Stimulated activated CD4-positive, alpha-beta T cell treated with anti-CD3 and anti-CD28 coated beads, Interleukin-1b, Interleukin-23, amount 100 ng/mL, for 24 hours (primary cell): ENCODE measurements around the gene PUSL1.

Experiments
- DNase-seq, 4 experiments: peaks; one replicate each; pipeline ENCODE4 v3.0.0-alpha.2; 2020; ENCODE audit warnings: low read depth in 4 of 4, low spot score in 1 of 4

Gene PUSL1

DNA sequence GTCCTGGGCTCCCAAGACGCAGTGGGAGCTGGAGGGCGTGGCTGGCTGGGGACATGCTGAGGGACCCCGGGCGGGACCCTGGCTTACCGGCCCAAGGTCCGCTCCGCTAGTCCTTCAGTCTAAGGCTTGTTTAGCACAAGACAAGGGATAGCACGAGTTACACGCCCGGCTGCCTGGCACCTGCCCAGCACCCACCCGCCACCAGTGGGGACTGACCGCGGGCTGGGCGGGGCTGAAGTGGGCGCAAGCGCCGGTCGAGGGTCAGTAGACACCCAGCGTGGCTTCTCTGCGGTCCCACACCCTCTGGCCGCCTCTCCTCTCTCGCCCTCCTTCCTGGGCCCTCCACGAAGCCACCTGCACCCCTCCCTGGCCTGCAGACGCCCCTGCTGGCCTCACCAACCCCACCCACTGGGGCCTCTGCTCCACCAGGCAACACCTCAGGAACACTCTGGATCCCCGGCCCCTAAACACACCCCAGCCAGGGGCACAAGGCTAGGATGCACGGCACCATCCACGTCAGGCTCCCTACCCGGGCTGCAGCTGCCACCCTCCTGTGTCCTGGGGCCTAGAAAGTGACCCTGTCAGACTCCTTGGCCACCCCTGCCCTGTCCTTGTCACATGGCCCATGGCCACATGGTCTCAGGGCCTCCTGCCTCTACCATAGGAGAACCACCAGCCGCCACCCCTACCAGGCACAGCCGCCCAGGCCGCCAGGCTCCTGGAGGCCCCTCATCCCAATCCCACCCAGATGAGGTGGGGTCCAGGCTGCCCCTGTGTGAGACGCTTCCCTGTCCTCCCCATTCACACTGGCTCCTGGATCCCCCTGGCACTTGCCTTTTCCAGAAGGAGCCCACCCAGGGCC, 28.8 kb downstream of the PUSL1 start:
- DNase-seq: no peak

- DNase-seq: peak in 2 of 4 experiments; percentile 33 to 47
Observed at GRCh38 chr1:1337793-1338147, 29.4 kb downstream of the PUSL1 start.

GRCh38 chr1:1338278-1338677, 29.9 kb downstream of the PUSL1 start:
- no peak for DNase-seq

- DNase-seq: no peak
Observed at GRCh38 chr1:1340185-1340584, 31.8 kb downstream of the PUSL1 start.

DNA sequence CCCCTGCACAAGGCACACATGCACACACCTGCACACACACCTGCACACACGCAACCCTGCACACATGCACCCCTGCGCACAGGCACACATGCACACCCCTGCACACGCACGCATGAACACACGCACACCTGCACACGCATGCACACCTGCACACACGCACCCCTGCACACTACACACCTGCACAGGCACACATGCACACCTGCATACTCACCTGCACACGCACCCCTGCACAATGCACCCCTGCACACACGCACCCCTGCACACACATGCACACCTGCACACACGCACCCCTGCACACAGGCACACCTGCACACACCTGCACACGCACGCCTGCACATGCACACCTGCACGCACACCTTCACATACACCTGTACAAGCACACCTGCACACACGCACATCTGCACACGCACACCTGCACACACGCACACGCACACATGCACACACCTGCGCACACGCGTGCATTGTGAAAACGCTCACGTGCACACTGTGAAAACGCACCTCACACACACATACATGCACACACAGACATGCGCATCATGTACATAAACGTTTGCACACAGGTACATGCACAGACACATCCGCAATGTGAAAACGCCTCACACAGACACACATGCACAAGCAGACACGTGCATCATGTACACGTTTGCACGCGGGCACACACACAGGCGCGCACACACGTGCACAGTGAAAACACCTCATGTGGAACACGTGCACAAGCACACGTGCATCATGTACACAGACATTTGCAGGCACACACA, 32.6 kb downstream of the PUSL1 start:
- no peak for DNase-seq

- no peak for DNase-seq
Observed at GRCh38 chr1:1341549-1342021, 33.2 kb downstream of the PUSL1 start.

DNA sequence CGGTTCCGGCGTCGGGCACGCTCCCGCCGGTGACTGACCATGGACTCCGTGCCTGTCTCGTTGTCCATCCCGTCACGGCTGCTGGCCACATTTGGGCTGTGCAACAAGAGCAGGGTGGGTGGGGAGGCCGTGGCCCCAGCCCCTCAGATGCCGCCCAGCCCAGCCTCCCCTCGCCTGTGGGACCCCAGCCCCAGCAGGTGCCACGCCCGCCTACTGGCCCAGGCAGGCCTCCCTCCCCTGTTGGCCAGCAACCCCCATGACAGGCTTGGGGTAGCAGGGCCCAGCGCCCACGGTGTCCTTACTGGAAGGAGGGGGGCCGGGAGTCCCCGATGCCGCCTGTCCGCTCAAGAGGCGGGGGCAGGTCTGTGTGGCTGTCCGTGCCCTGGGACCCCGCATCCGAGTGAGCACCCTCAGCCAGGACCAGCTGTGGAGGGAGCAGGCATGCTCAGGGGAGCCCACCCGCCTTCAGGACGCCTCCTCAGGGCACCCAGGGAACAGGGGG, 33.7 kb downstream of the PUSL1 start:
- DNase-seq: no peak

DNA sequence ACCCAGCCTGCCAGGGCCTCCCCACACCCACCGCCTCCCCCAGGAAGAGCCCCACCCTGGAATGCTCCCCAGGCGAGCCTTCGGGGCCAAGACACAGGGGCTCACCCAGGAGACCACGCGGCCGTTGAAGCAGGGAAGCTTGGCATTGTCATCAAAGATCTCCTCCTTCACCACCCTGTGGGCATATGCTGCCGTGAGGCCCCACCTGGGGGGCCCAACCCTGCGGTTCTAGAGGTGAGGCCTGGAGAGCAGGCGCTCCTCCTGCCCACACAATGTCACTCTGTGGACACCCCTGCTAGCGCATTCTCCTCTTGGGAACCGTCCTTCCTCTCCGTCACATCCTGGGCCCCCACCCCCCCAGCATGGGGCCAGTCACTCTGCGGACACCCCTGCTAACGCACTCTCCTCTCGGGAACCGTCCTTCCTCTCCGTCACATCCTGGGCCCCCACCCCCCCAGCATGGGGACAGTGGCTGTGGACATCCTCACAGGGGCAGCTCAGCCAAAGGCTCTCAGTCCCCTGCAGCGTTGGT, 34.3 kb downstream of the PUSL1 start:
- DNase-seq: no peak

DNA sequence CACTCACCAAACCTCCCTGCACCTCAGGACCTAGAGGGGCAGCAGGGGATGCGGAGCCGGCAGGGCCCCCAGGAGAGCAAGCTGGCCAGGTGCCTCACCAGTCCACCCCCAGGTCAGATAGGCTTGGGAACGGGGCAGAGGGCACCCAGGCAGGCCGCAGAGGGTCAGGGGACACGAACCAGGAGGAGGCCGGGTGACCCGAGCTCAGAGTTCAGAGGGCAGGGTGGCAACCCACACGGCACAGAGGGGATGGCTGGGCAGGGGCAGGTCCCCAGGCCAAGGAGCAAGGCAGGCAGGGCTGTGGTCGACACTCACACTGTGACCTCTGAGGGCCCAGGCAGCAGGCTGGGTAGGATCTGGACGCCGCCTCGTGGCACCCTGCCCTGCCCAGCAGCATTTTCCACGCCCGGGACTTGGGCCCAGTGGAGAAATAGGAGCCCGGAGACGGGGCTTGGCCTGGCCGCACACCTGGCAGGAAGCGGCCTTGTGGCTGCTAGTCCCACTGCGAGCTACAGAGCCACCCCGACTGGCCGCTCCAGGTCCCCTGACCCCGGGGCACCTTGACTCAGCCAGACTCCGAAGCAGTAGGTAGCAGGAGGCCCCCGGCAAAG, 35.5 kb downstream of the PUSL1 start:
- no peak for DNase-seq

GRCh38 chr1:1344655-1345361, 36.4 kb downstream of the PUSL1 start:
- peak in 2 of 4 experiments; percentile 40 to 62 for DNase-seq

DNA sequence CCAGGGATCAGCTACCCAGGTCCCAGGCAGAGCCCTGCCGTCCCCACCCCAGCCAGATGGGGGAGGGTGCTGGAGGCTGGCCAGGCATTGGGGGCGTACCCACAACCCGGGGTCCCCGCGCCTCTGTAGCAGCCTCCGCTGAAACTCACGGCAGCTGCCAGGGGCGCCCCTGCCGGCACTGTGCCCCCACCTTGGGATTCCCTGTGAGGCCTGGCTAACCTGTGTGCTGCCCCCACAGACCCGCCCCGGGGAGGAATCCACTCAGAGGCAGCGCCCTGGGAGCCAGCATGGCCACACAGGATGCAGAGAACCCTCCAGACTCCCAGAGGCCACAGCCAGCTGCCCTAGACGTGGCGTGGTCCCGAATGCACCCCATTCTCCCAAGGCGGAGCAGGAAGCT, 37.0 kb downstream of the PUSL1 start:
- no peak for DNase-seq

GRCh38 chr1:1345860-1346500, 37.6 kb downstream of the PUSL1 start:
- DNase-seq: no peak

DNA sequence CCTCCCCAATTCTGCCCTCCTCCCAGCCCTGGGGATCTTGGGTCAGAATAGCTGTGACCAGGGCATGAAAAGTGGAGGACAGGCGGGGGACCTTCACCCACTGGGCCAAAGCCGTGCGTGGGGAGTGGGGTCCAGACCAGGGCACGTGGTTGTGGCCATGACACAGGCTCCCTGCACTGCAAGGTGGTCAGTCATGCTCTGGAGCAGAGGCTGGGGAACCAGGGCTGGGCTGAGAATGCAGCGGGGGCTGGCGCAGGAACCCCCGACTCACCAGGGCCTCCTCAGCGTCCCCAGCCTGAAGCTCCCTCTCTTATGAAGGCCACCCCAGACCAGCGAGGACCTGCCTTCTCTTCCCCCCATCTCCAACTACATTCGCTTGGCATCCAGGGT, 38.1 kb downstream of the PUSL1 start:
- DNase-seq: no peak

DNA sequence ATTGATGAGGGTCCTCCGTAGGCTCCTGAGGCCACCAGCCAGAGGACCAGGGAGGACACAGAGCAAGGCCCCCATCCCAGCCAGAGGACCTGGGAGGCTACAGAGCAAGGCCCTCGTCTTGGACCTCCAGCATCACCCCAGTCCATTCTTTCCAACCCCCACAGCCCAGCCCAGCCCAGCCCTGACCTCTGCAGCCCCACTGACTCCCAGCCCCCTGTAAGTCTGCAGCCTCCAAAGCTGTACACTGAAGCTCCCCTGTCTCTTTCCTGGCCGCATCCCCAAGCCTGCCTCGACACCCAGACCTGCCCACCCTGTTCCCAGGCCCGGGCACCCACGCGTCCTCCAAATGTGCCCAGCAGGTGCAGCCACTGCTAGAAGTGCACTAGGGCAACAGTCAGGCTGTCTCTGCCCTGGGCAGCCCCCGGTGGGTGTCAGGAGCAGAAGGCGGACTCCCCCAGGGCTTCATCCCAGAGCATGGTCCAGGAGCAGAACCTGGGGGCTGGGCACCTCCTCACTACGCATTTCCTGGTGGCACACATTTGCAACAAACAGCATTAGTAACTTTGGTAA, 38.7 kb downstream of the PUSL1 start:
- DNase-seq: no peak

DNA sequence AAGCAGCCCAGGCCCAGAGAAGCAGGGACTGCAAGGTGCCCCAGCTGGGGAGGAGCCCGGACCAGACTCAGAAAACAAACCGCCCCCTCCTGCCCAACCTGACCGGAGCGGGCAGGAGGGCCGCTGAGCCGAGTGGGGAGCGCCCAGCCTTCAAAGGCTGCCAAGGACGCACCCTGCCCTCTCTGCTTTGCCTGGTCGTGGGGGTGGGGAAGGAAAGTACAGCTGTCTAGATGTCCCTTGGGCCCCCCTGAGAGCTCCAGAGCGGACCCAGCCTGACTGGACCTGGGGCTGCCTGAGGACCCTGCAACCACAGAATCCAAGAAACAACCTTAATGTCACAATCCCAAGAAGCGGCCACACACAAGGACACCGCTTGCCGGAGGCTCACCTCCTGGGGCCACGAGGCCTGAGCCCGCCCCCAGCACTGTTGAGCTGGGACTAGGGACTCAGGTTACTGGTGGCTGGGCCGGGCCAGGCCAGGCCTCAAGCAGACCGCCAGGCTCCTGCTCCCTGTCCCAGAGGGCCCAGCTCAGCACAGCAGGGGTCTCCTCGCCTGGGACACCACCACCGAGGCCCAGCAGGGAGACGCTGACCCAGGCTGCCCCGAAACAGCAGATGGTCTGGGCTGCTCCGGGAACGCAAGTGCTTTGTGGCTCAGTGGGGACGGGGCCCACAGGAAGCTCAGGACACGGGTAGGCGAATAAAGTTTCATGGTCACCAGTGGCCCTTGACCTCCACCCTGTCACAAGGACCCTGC, 39.4 kb downstream of the PUSL1 start:
- no peak for DNase-seq

DNA sequence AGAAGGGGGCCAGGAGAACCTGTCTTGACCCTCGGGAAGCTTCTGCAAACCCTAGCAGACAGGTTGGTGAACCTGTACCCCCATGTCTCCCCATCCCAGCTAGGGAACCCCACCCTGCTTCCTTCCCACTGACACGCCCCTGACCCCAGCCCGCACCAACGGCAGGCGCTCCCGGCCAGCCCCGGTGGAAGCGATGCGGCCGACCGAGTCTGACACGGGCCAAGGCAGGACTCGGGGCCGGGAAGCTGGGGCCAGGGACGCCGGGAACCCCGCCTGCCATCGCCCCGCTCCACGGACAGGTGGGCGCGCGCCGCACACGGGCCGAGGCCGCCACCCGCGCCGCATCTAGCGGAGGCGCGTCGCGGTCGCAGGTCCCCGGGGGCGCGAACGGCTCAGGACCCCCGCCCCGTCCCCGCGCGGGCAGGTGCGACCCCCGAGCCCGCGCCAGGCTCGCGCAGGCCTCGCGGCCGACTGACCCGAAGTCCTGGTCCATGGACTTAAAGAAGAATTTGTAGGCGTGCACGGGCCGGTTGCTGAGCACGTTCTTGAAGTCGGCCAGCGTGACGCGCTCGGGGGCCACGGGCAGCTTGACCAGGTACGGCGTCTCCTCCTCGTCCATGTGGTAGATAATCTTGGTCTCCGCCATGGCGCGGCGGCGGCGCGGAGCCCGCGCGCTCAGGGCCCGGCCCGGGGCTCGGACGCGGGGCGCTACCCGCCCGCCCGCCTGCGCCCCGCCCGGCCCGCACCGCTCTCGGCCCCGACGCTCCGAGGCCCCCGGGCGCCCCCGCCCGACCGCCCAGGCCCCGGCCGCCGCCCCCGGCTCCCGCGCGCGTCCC, 40.2 kb downstream of the PUSL1 start:
- no peak for DNase-seq

GRCh38 chr1:1349256-1350012, 41.0 kb downstream of the PUSL1 start, which contains the start of gene DVL1:
TSS of gene DVL1 (minus strand) at chr1:1349418. CDS start at chr1:1349065, 353 bp downstream.
- DNase-seq: peak in 3 of 4 experiments; percentile 50 to 64 (median 59)
